Ishikawa (cell line): ENCODE measurements around the gene RHBDF2.

Experiments
- CEBPB ChIP-seq: IDR thresholded peaks from 2 replicates; pipeline ENCODE4 v1.6.1; 2012
- CREB1 ChIP-seq: IDR thresholded peaks from 2 replicates; pipeline ENCODE4 v1.6.1; 2012; ENCODE audit warnings: low read depth
- EGR1 ChIP-seq: IDR thresholded peaks from 2 replicates; pipeline ENCODE4 v1.6.1; 2012
- EP300 ChIP-seq: IDR thresholded peaks from 2 replicates; pipeline ENCODE4 v1.6.1; 2012; ENCODE audit warnings: borderline replicate concordance
- FOXM1 ChIP-seq: IDR thresholded peaks from 2 replicates; pipeline ENCODE4 v1.6.1; 2012; ENCODE audit warnings: low read depth, borderline replicate concordance
- MAX ChIP-seq: IDR thresholded peaks from 2 replicates; pipeline ENCODE4 v1.6.1; 2012
- NFIC ChIP-seq: IDR thresholded peaks from 2 replicates; pipeline ENCODE4 v1.6.1; 2012
- RAD21 ChIP-seq: IDR thresholded peaks from 2 replicates; pipeline ENCODE4 v1.6.1; 2012; ENCODE audit warnings: low read depth
- REST ChIP-seq: IDR thresholded peaks from 2 replicates; pipeline ENCODE4 v1.6.1; 2012; ENCODE audit warnings: low read depth, mild to moderate bottlenecking
- TAF1 ChIP-seq: IDR thresholded peaks from 2 replicates; pipeline ENCODE4 v1.6.1; 2012; ENCODE audit warnings: low read depth, mild to moderate bottlenecking
- TCF12 ChIP-seq: IDR thresholded peaks from 2 replicates; pipeline ENCODE4 v1.6.1; 2012; ENCODE audit warnings: low read depth
- TEAD4 ChIP-seq: IDR thresholded peaks from 2 replicates; pipeline ENCODE4 v1.6.1; 2012
- YY1 ChIP-seq: IDR thresholded peaks from 2 replicates; pipeline ENCODE4 v1.6.1; 2012; ENCODE audit warnings: low read depth
- ZBTB7A ChIP-seq: IDR thresholded peaks from 2 replicates; pipeline ENCODE4 v1.6.1; 2012; ENCODE audit warnings: low read depth
- TF ChIP-seq, protein P1 (sequence below): IDR thresholded peaks from 2 replicates; pipeline ENCODE4 v1.6.1; 2012

Gene RHBDF2

GRCh38 chr17:76537578-76538280 lies 36.5 kb upstream of the RHBDF2 start, which contains the start of gene CYGB:
Gene CYGB (minus strand): TSS chr17:76537709. CDS start chr17:76537542, 167 bp downstream.
- TF ChIP-seq EP300 (no peak), TEAD4 (no peak), TAF1 (no peak), FOXM1 (no peak), EGR1 (no peak), CREB1 (no peak), ZBTB7A (peak; percentile 76; the same call in 1 of the 2 replicates), RAD21 (no peak), MAX (no peak; the same call in 1 of the 2 replicates)
- TF ChIP-seq, protein P1, sequence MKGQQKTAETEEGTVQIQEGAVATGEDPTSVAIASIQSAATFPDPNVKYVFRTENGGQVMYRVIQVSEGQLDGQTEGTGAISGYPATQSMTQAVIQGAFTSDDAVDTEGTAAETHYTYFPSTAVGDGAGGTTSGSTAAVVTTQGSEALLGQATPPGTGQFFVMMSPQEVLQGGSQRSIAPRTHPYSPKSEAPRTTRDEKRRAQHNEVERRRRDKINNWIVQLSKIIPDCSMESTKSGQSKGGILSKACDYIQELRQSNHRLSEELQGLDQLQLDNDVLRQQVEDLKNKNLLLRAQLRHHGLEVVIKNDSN, result peak; percentile 4; the same call in 1 of the 2 replicates

DNA sequence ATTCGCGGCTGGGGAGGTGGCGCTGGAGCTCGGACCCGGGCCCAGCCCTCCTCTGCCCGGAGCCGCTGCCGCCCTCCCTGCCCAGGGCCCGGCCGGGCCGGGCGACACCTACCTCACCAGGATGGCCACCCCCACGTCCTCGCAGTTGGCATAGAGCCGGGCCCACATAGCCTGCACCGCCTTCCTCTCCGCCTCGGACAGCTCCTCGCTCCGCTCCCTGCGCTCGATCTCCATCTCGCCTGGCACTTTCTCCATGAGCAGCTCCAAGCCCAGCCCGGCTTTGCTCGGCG lies 36.0 kb upstream of the RHBDF2 start:
- peak; percentile 24; the same call in 1 of the 2 replicates for TF ChIP-seq REST
- no peak for TF ChIP-seq RAD21
- TF ChIP-seq NFIC, result peak; percentile 37; the same call in 1 of the 2 replicates
- TF ChIP-seq TCF12, result no peak
- TF ChIP-seq TEAD4, result no peak
- TF ChIP-seq YY1, result no peak

GRCh38 chr17:76536511-76537287 lies 35.5 kb upstream of the RHBDF2 start:
- TF ChIP-seq MAX (no peak), CREB1 (no peak), TEAD4 (no peak), FOXM1 (no peak), TCF12 (no peak), YY1 (no peak), TAF1 (no peak), REST (no peak), CEBPB (no peak), ZBTB7A (no peak)
- TF ChIP-seq, protein P1, result no peak

- no peak for TF ChIP-seq CREB1
- no peak for TF ChIP-seq FOXM1
- no peak for TF ChIP-seq TEAD4
- no peak for TF ChIP-seq EGR1
- no peak for TF ChIP-seq REST
- no peak for TF ChIP-seq NFIC
- no peak for TF ChIP-seq RAD21
- TF ChIP-seq CEBPB, result no peak
- TF ChIP-seq, protein P1, result no peak
- TF ChIP-seq EP300, result no peak
- no peak for TF ChIP-seq TAF1
- no peak for TF ChIP-seq YY1
- no peak for TF ChIP-seq MAX
- TF ChIP-seq TCF12, result no peak
- no peak for TF ChIP-seq ZBTB7A
These were observed 34.7 kb upstream of the RHBDF2 start for GRCh38 chr17:76535788-76536510.
